ENCODE results near the gene ERVMER34-1.

The ERVMER34-1 gene

GRCh38 chr4:52750819-52751486 lies at the start of gene ERVMER34-1:
Gene ERVMER34-1 (minus strand): TSS chr4:52751425. CDS start chr4:52745520, 5,905 bp downstream.
- no peak for FAIRE-seq
- TF ChIP-seq POLR2A (IDR thresholded peaks at IDR 0.05; ENCODE audit: low read depth, low read length): no peak
- no peak for DNase-seq (ENCODE audit: insufficient read length, low spot score)

- DNase-seq (ENCODE audit: insufficient read length, low spot score) (no peak), FAIRE-seq (no peak)
- no peak for TF ChIP-seq POLR2A (IDR thresholded peaks at IDR 0.05; ENCODE audit: low read depth, low read length)
Observed at GRCh38 chr4:52799813-52800212, 48.6 kb upstream of the ERVMER34-1 start.

GRCh38 chr4:52795533-52795932 lies 44.3 kb upstream of the ERVMER34-1 start:
- TF ChIP-seq POLR2A (IDR thresholded peaks at IDR 0.05; ENCODE audit: low read depth, low read length): no peak
- FAIRE-seq (no peak), DNase-seq (ENCODE audit: insufficient read length, low spot score) (no peak)

- DNase-seq (ENCODE audit: insufficient read length, low spot score) (no peak), FAIRE-seq (no peak)
- TF ChIP-seq POLR2A (IDR thresholded peaks at IDR 0.05; ENCODE audit: low read depth, low read length): no peak
Observed at GRCh38 chr4:52791936-52792335, 40.7 kb upstream of the ERVMER34-1 start.

- FAIRE-seq (no peak), DNase-seq (ENCODE audit: insufficient read length, low spot score) (no peak)
- TF ChIP-seq POLR2A (IDR thresholded peaks at IDR 0.05; ENCODE audit: low read depth, low read length): no peak
Observed at GRCh38 chr4:52789774-52790173, 38.5 kb upstream of the ERVMER34-1 start.

GRCh38 chr4:52788806-52789205 lies 37.6 kb upstream of the ERVMER34-1 start:
- FAIRE-seq (no peak), DNase-seq (ENCODE audit: insufficient read length, low spot score) (no peak)
- TF ChIP-seq POLR2A (IDR thresholded peaks at IDR 0.05; ENCODE audit: low read depth, low read length): no peak

- FAIRE-seq: no peak
- no peak for DNase-seq (ENCODE audit: insufficient read length, low spot score)
- TF ChIP-seq POLR2A (IDR thresholded peaks at IDR 0.05; ENCODE audit: low read depth, low read length): no peak
Observed at GRCh38 chr4:52783069-52783468, 31.8 kb upstream of the ERVMER34-1 start.

- TF ChIP-seq POLR2A (IDR thresholded peaks at IDR 0.05; ENCODE audit: low read depth, low read length): no peak
- FAIRE-seq (no peak), DNase-seq (ENCODE audit: insufficient read length, low spot score) (no peak)
Observed at GRCh38 chr4:52780617-52781354, 29.6 kb upstream of the ERVMER34-1 start.

GRCh38 chr4:52780206-52780605 lies 29.0 kb upstream of the ERVMER34-1 start:
- no peak for FAIRE-seq
- no peak for TF ChIP-seq POLR2A (IDR thresholded peaks at IDR 0.05; ENCODE audit: low read depth, low read length)
- DNase-seq (ENCODE audit: insufficient read length, low spot score): no peak

- no peak for TF ChIP-seq POLR2A (IDR thresholded peaks at IDR 0.05; ENCODE audit: low read depth, low read length)
- DNase-seq (ENCODE audit: insufficient read length, low spot score) (no peak), FAIRE-seq (no peak)
Observed at GRCh38 chr4:52760256-52760655, 9.0 kb upstream of the ERVMER34-1 start.

- no peak for TF ChIP-seq POLR2A (IDR thresholded peaks at IDR 0.05; ENCODE audit: low read depth, low read length)
- FAIRE-seq: no peak
- no peak for DNase-seq (ENCODE audit: insufficient read length, low spot score)
Observed at GRCh38 chr4:52755426-52755825, 4.2 kb upstream of the ERVMER34-1 start.

- DNase-seq (ENCODE audit: insufficient read length, low spot score) (no peak), FAIRE-seq (no peak)
- no peak for TF ChIP-seq POLR2A (IDR thresholded peaks at IDR 0.05; ENCODE audit: low read depth, low read length)
Observed at GRCh38 chr4:52752936-52753335, 1.7 kb upstream of the ERVMER34-1 start.

GRCh38 chr4:52751487-52751911 lies 274 bp upstream of the ERVMER34-1 start:
- no peak for DNase-seq (ENCODE audit: insufficient read length, low spot score)
- no peak for FAIRE-seq
- no peak for TF ChIP-seq POLR2A (IDR thresholded peaks at IDR 0.05; ENCODE audit: low read depth, low read length)

GRCh38 chr4:52750213-52750612 lies 1.0 kb downstream of the ERVMER34-1 start:
- no peak for TF ChIP-seq POLR2A (IDR thresholded peaks at IDR 0.05; ENCODE audit: low read depth, low read length)
- FAIRE-seq (no peak), DNase-seq (ENCODE audit: insufficient read length, low spot score) (no peak)

GRCh38 chr4:52748432-52748831 lies 2.8 kb downstream of the ERVMER34-1 start:
- no peak for TF ChIP-seq POLR2A (IDR thresholded peaks at IDR 0.05; ENCODE audit: low read depth, low read length)
- FAIRE-seq: no peak

More at GRCh38 chr4:52748432-52748831, 2.8 kb downstream of the ERVMER34-1 start:
- no peak for DNase-seq (ENCODE audit: insufficient read length, low spot score)
